ENCODE results near the gene HLA-DPA1.

GRCh38 chr6:33018904-33019303, 54.5 kb downstream of the HLA-DPA1 start:
- no peak for TF ChIP-seq CTCF (IDR thresholded peaks at IDR 0.05)
- no peak for TF ChIP-seq POLR2AphosphoS5 (IDR thresholded peaks at IDR 0.05; ENCODE audit: low read depth, low read length)
- TF ChIP-seq TCF7L2 (IDR thresholded peaks at IDR 0.05; ENCODE audit: low read depth, low read length), result no peak
